ENCODE data around the gene COG5.
A peak's percentile ranks its signal among the peaks of the same experiment; 100 is the strongest.

COG5 gene

DNA sequence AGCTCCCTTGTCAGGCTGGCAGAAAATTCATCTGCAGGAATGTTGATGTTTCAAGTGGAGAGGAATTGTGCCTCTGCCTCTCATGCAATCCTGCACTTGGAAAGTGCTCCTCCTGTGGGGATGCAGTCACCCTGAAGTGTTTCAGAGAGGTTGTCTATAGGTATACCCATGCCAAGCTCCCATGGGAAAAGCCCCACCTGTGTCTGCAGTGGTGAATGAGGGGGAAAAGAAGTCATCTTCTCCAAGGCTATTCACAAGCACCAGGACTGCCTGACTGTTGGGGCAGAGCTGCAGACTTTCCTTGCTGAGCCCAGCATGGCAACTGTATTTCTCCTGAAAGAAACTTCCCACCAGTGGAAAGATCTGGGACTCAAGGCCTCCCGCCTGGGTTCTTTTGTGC is 58.4 kb downstream of the COG5 start:
- no peak for DNase-seq

DNA sequence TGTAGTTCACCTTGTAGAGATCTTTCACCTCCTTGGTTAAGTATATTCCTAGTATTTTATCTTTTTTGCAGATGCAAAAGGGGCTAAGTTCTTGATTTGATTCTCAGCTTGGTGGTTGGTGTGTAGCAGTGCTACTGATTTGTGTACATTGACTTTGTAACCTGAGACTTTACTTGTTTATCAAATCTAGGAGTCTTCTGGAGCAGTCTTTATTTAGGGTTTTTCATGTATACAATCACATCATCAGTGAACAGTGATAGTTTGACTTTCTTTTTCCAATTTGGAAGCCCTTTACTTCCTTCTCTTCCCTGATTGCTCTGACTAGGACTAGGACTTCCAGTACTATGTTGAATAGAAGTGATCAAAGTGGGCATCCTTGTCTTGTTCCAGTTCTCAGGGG is 60.0 kb downstream of the COG5 start:
- no peak for DNase-seq

DNA sequence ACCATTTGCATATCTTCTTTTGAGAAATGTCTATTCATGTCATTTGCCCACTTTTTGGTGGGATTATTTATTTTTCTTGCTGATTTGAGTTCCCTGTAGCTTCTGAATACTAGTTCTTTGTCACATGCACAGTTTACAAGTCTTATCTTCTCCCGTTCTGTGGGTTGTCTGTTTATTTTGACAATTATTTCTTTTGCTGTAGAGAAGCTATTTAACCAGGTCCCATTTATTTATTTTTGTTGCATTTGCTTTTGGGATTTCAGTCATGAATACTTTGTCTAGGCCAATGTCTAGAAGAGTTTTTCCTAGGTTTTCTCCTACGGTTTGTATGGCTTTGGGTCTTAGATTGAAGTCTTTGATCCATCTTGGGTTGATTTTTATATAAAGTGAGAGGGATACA is 60.9 kb downstream of the COG5 start:
- no peak for DNase-seq

DNA sequence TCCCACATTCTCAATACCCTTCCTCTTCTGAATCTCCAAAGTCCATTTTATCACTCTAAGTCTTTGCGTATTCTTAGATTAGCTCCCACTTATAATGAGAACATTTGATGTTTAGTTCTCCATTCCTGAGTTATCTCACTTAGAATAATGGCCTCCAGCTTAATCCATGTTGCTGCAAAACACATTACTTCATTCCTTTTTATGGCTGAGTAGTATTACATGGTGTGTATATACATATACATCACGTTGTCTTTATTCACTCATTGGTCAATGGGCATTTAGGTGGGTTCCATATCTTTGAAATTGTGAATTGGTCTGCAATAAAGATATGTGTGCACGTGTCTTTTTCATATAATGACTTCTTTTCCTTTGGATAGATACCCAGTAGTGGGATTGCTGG is 61.6 kb downstream of the COG5 start:
- no peak for DNase-seq

DNA sequence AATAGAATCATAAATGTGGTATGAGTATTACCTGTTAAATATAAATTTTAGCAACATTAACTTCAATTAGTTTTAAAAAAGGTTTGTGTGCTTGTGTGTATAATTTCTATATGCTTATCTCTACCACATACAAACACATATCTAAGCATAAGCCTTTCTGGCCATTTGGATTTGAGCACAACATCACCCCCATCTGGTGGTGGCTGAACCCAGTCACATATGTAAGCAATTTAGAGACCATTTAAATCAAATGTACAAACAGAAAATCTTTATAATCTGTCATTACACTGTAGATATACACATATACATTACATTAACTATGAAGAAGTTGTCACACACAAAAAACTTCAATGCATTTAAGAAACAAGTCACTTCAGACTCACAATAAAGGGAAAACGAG is 62.1 kb downstream of the COG5 start:
- DNase-seq: peak in 1 of 2 donors; percentile 5

DNA sequence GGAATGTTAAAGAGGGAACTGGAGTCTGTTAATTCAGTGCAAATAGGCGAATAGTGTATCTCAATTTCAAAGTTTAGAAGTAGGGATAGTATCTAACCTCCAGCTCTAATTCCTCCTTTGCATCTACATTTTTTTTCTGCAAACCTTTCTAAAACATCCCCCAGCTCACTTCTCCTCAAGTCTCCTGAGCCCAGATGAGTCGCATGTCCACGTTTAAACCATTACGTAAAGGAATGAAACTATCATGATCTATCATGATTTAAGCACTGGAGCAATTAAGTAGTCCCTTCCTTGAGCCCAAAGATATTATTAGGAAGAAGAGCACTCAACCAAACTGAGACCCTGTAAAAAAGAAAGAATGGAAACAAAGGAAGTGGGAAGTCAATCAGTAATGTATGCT is 64.0 kb downstream of the COG5 start:
- DNase-seq: no peak

DNA sequence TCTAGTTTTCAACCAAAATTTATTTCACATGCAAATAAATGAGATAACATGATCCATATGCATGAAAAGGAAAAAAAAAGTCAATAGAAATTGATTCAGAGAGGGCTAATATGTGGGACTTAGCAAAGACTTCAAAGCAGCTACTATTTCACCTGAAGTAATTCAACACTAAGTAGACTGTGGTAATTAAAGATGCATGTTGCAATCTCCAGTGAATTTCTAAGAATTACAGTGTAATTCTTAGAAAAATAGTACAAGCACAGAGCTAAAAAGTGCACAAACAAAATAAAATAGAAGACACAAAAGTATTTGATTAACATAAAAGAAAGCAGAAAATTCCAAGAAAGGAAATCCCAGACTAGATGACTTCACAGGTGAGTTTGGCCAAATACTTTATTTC is 68.2 kb downstream of the COG5 start:
- no peak for DNase-seq

DNA sequence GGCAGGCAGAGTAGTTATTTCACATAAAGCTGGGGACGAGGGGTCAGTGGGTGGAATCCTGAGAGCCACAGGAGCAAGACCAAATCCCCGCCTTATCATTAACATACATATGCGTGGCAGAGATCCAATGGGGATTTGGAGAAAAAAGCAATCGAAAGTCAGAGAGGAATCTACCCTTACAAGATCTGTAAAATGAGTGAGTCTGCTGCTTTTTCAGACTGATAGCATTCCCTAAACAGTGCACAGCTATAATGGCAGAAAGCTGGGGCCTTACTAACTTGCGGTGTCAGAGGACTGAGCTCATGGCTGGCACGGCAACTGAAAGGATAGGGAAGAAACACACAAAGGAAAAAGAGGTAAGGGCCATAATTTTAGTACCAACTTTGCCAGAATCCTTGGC is 68.8 kb downstream of the COG5 start:
- no peak for DNase-seq

DNA sequence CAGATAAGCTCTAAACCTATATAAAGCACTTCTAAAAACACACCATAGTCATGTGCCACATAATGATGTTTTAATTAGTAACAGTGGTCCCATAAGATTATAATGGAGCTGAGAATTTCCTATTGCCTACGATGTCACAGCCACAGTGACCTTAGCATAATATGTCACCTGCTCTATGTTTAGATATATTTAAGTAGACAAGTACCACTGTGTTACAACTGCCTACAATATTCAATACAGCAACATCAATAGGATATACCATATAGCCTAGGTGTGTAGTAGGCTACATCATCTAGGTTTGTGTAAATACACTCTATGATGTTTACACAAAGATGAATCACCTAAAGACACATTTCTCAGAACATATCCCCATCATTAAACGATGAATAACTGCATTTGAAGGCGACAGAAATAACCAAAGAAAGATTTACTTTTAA is 69.4 kb downstream of the COG5 start:
- DNase-seq: no peak

DNA sequence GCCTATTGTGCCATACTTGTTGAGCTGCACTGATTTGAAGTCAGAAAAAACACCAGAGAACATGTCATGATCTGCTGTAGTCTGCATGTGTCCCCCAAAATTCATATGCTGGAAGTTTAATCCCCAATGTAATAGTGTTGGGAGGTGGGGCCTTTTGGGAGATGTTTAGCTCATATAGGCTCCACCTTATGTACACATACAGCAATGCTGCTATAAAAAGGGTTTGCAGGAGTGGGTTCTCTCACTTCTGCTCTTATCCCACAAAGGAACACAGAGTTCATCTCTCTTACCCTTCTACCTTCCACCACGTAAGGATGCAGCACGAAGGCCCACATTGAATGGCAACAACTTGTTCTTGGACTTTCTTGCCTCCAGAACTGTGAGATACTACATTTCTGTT is 70.8 kb downstream of the COG5 start:
- no peak for DNase-seq

DNA sequence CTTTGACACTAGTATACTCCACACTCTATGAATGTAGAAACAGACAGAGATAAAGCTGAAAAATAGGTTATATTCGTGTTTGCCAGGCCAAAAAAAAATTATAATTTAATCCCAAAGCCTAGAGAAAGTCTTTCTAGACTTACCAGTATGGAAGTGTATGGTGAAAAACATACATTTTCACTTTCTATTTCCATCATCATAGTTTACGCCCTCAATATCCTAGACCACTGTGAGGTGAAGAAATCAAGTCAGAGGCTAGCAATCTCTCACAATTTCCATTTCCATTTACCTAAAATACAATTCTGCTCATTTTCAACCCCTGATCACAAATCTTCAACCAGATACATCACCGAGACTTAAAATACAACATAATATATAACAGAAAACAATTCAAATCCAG is 77.7 kb downstream of the COG5 start:
- DNase-seq: no peak

DNA sequence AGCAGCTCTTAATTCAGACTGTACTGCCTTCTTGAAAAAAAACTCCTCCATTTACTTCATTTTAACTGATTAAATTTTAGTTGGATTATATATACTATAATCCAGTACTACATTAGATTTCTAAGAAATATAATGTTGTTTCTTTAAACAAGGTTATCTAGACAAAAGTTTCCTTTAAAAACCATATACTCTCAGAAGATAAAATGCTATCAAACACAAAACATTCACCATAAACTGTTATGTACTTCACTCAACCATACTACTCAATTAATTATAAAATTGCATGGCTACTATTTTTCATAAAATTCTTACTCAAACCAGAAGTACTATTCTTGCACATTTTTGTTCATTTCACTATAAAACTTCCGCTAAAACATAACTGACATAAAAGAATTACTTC is 81.1 kb downstream of the COG5 start:
- no peak for DNase-seq

DNA sequence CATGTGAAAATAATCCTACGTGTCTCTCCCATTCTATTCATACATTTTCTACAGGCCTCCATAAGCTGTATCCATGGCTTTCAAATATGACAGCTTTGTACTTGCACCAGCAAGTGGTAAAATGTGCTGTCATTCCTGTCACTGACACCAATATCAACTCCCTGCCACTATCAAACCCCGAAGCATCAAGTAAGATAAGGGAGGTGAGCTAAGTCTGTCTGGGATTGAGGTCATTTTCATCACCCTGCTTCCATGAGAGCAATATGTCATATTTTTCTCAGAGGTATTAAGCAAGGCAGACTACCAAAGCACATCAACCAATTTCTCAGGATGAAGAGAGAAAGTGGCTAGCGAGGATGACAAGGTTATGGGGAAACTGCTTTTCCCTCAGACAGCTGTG is 82.8 kb downstream of the COG5 start:
- DNase-seq: no peak

DNA sequence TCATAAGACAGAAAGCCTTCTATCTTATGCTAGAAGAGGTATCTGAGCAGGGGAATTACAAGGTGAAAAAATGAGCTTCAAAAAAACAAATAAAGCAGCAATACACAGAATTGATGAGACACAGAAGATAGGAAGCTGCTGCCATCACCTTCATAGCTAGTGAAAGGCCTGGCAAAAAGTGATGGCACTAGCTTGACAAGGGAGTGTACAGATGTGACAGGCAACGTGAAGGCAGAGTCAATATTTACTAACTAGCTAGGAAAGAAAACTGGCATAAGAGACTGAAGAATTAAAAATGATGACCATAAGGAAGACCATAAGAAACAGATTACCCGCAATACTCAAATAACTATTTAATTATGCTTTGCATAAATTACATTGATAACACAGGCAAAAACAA is 84.4 kb downstream of the COG5 start:
- DNase-seq: no peak

DNA sequence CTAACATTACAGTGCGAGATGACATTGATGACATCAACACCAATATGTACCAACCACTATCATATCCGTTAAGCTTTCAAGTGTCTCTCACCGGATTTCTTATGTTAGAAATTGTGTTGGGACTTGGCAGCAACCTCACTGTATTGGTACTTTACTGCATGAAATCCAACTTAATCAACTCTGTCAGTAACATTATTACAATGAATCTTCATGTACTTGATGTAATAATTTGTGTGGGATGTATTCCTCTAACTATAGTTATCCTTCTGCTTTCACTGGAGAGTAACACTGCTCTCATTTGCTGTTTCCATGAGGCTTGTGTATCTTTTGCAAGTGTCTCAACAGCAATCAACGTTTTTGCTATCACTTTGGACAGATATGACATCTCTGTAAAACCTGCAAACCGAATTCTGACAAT is 89.6 kb downstream of the COG5 start:
- no peak for DNase-seq

DNA sequence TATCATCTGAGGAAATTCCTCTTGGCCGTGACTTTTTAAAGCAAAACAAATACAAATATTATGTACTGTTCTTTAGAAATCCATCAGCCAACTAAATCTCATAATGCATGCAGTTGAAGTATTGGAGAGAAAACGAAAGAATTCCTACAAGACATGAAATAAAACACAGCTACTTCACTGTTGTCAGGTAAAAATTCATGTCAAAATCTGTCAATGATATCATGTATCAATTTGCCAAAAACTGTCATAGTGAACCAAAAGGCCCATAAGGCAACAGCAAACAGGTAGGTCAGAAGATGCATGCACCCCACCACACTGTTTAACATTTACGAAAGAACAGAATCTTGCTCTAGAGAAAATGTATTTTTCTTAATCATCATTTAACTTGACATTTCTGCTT is 91.6 kb downstream of the COG5 start:
- DNase-seq: no peak

DNA sequence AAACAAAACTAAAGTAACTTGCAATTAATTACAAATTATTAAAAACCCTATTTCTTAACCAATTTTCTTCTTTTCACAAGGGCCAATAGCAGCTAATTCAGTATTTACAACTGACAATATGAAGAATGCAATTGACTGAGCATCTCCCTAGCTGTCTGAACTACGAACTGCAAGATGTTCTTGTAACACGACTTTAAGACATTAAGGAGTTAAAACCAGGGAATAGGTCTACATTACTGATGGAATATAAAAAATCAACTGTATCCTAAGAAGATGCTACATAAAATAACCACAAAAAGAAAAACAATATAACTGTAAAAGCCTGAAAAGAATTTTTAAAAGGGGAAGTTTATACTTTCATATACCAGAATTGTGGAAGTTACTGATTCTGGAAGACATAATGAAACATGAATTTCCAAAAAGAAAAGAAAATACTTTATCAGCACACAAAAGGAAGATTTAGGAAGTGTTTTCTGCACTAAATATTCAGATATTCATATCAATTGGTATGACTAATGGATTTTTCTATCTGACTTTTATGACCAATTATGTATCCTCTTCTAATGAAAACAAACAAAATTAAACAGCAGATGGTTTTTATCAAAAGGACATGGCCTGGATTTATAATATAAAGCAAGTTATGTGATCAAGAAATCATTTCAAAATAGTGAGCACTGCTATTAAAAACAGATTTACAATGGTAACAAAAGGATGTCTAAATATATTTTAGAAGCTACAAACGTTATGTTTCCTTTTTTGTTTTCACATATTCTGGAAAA is 92.2 kb downstream of the COG5 start:
- DNase-seq: no peak

DNA sequence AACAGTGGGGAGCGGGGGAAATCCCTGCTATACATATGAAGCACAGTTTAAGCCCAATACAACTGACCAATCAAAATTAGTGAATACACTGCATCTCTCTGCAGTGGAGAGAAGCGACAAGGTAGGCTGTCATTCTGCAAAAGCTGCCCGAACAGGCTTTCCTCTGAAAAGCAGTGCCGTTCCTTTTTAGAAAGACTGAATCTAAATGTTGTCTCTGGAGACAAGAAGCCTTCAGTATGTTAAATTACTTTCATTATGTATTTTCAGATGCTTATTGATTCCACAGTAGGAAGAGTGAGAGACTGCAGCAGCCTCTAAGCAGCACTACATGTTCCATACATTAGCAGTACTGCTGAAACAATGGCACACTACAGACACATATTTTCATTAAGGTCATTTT is 93.8 kb downstream of the COG5 start, which contains the start of gene GPR22:
Gene GPR22 (plus strand): TSS at position 129 of the 400 bp plus-strand sequence. CDS start 4,004 bp downstream, outside the sequence.
- no peak for DNase-seq

DNA sequence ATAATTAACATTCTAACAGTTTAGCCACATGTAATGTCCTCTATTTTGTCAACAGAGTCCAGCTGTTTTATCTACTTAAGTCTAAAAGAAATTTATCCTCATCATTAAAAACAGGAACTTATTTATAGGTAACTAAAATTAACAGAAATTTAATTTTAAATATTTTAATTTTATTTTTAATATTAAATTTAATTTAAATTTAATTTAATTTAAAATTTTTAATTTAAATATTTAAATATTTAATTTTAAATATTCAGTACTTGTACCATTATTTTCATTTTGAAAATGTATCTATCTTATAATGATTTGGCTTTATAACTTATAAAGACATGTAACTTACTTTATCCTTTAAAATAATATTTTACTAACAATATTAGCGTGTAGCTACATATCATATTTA is 94.9 kb downstream of the COG5 start:
- DNase-seq: no peak

DNA sequence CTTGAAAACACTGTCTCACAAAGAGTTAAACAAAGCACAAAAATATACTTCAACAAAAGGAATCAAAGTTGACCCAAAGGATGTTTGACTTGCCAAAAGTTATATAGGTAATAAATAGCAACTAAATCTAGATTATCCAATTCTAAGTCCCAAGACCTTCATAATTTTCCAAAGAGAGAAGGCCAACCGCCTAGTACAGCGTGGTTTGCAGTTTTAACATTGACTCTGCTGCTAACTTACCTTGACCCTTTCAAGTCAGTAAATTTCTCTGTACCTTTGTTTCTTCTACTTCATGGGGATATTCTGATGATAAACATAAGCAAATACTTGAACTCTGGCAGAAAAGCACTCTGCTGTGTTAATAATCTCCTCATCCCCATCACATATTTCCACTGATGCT is 95.7 kb downstream of the COG5 start:
- DNase-seq: no peak

DNA sequence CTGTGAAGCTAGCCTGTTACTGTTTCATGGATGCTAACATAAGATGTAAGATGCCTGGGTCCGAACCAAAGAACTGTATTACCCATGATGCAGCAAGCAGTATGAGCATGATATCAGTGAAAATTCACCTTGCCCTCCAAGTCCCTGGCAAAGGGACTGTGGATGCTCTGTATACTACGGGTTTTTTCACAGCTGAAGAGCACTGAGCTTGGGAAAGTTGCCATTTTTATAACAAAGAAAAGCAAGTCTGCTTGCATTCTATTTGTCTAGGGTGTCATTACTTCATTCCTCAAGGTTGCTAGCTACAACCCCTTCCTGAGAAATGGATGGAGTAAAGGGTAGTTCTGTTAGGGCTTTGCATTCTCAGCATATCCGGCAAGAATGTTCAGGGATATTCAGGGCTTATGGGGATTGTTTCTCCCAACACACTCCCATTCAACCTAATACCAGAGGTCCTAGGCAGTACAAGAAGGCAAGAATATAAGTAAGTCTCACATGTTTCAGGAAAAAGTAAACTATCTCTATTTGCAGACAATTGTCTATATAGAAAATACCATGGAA is 99.0 kb downstream of the COG5 start:
- DNase-seq: no peak

DNA sequence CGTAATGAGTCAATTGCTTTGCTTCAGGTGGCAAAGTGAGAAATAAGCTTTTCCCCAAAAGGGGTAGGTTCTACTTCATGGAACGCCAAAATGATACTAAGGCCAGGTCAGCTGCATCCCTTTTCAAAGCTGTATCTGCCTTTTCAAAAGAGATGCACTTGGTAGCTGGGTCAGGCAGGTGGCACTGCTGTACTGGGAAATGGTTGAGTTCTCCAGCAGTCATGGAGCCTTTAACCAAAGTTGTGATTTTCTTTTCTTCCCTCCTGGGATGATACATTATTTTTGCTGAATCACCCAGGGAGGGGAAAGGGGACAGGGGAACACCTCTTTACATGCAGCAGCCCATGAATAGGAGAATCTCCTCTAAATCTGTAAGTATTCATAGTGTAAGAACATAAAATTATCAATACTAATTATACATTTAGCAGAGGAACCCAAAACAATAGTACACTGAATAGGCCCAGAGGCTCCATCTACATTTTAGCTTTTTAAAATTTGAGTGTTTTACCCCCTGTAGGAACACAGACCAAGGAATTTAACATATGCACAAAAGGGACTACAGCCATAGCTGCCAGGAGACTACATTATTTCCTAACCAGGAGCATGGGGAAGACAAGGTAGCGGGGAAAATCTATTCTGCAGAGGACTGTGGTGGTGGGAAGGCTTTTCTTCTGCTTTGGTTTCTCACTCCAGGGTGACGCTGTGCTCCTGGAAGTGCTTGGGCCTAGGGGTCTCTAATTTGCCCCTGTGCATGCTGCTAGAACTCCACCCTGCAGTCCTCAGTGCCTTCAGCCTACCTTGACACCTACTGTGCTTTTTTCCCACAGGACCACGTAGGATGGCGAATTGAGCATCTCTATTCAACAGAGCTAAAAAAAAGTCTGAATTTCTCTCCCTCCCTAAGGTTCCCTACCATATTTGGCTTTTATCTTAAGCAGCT is 100.3 kb downstream of the COG5 start:
- DNase-seq: peak; percentile 19 to 39

DNA sequence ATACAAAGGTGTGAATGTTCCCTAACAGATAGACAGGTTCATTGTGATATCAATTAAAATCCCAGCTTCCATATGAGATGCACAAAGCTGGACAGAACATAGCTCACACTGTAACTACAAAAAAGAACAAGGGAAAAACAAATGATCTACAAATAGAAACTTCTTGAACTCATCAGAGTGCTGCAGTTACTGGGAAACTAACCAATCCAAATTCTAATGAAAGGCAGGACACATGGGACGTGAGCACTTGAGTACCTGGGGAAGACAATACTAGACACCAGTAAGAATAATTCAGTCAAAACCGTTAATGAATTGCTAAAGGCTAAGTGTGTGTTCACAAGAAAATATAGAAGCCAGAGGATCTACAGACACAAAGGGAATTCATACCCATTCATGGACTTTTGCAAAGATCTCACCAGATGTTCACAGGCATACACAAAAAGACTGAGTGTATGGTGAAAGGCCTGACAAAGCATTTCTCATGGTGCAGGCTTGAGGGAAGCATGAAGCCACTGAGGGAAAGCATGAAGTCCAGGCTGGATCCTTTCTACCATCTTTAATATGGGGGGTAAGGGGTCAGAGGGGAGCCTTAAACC is 101.7 kb downstream of the COG5 start:
- no peak for DNase-seq
